ENCODE results near the gene TBX10.

Gene TBX10

DNA sequence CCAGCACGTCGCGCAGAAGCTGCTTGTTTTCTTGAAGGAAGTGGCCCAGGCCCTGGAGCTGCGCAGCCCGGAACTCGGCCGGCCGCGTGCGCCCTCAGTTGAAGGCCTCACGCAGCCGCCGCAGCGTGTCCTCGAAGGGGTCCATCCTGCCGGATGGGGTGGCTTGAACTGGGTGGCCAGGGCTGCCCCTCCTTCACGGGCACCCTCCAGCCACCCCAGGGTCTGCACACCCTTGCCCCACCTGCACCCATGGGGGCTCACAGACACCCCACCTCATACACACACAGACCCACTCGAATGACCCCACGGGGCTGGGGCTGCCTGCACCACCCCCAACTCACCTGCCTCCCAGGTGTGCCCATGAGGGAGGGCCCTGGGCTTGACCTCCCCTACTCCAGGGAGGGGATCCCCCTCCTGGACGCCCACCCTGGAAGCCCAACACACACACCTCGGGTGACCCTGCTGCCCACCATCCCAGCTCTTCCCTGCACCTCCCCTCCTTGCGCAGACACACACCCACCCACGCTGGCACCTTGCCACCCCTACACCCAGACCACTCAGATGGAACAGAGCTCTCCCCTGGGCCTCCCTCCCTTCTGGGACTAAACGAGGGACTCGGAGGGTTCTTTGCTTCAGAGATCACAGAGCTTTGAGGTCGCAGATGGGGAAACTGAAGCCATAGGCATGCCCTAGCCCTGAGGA lies 28.1 kb upstream of the TBX10 start:
- no peak for TF ChIP-seq CTCF (IDR thresholded peaks at IDR 0.05; ENCODE audit: insufficient read depth, missing control alignments)
- DNase-seq (ENCODE audit: insufficient read length, low spot score): no peak
- no peak for FAIRE-seq

GRCh38 chr11:67666676-67667489 lies 27.3 kb upstream of the TBX10 start:
- TF ChIP-seq CTCF (IDR thresholded peaks at IDR 0.05; ENCODE audit: insufficient read depth, missing control alignments): no peak
- DNase-seq (ENCODE audit: insufficient read length, low spot score) (no peak), FAIRE-seq (no peak)

DNA sequence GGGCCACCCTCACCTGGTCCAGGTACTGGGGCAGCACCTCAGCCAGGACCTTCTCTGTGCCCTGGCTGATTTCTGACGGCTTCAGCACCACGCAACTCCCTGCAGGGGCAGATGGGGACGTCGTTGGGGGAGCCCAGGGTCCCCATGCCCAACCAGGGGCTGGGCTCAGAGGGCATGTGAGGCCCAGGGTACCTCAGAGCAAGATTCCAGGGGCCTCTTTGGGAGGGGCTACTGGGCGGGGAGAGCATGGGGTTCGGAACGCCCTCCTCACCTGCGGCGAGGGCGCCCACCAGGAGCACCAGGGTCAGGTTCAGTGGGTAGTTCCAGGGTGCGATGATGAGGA lies 26.7 kb upstream of the TBX10 start:
- FAIRE-seq (no peak), DNase-seq (ENCODE audit: insufficient read length, low spot score) (no peak)
- no peak for TF ChIP-seq CTCF (IDR thresholded peaks at IDR 0.05; ENCODE audit: insufficient read depth, missing control alignments)

GRCh38 chr11:67665541-67666302 lies 26.2 kb upstream of the TBX10 start:
- DNase-seq (ENCODE audit: insufficient read length, low spot score) (peak; percentile 34), FAIRE-seq (no peak)
- peak; percentile 5 for TF ChIP-seq CTCF (IDR thresholded peaks at IDR 0.05; ENCODE audit: insufficient read depth, missing control alignments)

DNA sequence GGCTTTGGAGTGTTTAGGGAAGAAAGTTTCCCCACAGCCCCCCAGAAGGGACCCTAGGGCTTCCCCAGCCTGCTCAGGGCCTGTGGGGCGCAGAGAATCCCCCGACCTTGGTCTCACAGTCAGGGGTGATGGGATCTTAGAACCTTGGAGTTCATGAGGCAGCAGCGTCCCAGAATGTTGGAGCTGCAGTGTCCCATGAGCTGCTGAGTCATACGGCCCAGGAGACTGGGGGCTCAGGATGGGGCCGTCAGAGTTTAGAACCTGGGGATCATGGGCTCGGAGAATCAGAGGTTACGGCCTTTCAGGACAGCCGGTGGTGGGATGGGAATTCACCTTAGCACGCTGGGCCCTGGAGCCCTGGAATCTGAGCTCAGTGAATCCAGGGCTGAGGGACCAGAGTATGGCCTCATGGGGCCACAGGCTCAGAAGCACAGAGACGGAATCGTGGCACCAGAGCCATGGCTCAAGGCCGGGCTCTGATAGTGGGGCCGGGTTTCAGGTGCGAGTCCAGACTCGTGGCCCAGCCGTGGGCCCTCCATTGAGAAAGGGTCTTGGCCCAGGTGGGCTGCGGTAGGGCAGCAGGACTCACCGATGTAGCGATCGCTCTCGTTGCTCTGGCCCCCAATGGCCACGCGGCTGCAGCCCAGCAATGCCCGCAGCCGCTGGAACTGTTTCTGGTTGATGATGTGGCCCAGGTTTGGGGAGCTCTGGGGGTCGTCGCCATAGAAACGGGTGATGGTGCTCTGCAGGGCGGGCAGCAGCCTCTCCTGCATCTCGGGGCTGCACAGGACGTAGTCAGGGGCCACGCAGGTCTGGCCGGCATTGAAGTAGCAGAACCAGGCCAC lies 25.4 kb upstream of the TBX10 start:
- FAIRE-seq: no peak
- no peak for TF ChIP-seq CTCF (IDR thresholded peaks at IDR 0.05; ENCODE audit: insufficient read depth, missing control alignments)

DNA sequence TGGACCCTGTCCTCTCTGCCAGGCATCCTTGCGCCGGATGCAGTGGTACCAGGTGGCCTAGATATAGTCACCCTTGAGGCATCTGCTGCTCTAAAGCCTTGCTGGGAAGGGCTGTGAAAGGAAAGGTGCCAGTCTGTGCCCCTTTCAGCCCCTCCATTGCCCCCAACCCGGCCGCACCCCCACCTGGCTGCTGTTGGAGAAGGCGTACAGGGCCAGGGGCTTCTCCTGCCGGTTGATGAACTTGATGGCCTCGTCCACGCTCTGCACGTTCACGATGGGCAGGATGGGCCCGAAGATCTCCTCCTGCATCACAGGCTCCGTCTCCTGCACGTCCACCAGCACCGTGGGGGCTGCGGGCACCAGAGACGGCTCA lies 24.6 kb upstream of the TBX10 start:
- DNase-seq (ENCODE audit: insufficient read length, low spot score): no peak
- TF ChIP-seq CTCF (IDR thresholded peaks at IDR 0.05; ENCODE audit: insufficient read depth, missing control alignments): no peak
- FAIRE-seq: no peak

More for the DNA sequence above, 25.4 kb upstream of the TBX10 start:
- DNase-seq (ENCODE audit: insufficient read length, low spot score): no peak
